ENCODE data around the gene BATF2. TPM values are rescaled to one million over a fixed set of nuclear protein-coding genes. Genes with fewer than 3 reads are reported as not detected.

Gene BATF2
- total RNA-seq, 1 experiment from 2014 or later, result 1.6 TPM

DNA sequence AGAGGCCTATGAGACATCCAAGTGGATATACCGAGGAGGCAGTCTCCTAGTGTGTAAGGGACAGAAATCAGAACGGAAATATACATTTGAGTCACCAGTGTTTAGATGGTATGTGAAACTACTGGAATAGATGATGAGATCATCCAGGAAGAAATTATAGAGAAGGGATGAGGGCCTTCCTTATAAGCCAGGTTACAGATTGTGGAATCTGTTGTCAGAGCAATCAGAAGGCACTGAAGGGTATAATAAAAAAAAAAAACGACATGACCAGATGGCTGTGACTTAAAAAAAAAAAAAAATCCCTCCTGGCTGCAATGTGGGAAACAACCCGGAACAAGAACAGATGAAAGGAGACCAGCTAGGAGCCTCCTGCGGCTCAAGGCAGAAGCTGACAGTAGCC lies 27.6 kb downstream of the BATF2 start:
- DNase-seq (ENCODE audit: low spot score), result no peak

DNA sequence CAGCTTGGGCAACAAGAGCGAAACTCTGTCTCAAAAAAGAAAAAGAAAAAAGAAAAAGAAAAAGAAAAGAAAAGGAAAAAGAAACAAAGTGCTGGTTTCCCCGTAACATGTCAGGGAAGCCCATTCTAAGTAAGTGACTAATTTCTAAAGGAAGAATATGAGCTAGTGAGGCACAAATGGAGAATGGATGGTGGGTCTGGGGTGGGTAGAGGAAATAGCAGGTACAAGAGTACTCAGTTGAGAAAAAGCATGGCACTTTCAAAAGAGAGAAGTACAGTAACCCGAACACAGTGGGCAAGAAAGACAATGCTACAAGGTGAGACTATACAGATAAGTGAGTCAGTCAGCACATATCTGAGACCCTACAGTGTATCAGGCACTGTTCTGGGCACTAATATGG lies 29.4 kb downstream of the BATF2 start:
- no peak for DNase-seq (ENCODE audit: low spot score)

DNA sequence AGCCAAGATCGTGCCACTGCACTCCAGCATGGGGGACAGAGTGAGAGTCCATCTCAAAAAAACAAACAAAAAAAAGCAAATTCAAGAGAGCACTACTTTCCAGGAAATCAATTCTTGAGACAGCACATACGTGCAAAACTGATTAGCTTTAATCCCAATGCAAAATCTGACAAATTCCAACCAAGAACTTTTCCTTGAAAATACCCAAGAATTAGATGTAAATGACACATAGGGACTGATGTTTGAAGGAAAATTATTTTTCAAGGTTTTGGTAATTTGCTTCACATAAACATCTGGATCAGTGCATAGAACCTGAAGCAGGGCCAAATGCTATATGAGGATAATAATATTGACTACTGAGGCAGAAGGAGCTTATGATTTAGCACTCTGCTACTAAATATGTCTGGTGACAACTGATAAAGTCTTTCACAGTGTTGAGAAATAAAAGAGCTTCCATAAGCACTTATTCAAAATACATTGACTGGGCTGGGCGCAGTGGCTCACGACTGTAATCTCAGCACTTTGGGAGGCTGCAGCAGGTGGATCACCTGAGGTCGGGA lies 33.6 kb downstream of the BATF2 start:
- no peak for DNase-seq (ENCODE audit: low spot score)

DNA sequence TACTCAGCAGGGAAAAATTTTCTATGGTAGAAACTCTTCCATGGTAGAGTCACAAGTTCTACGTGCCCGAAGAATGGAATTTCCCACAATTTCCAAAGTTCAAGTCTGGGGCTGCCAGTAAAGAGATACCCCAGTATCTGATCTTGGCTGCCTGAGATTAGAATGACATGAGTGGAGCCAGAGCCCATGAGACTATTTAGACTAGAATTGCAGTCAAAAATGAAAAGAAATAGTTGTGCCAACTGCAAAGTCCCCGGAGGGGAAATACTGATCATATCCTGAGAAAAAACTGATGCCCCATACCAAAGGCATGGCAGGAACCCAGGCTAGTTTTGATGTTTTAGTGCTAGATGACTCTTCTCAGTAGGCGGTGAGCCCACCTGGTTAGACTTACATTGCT lies 36.1 kb downstream of the BATF2 start:
- DNase-seq (ENCODE audit: low spot score), result no peak

DNA sequence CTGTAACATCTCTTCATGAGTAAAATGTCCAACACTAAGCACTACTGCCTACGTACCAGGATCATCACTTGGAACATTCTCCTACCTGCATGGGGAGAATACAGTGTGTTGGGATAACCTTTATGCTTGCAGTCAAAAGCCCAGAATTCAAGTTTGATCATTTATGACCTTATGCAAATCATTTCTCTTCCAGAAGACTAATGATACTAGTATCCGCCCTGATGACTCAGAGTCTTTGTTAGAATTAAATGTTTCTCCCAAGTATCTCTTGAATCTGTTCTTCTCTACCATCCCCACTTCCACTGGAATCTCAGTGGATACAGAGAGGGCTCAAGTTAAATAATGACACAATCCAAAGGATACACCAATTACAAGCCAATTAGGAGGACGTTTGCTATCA lies 37.3 kb downstream of the BATF2 start:
- DNase-seq (ENCODE audit: low spot score), result no peak

DNA sequence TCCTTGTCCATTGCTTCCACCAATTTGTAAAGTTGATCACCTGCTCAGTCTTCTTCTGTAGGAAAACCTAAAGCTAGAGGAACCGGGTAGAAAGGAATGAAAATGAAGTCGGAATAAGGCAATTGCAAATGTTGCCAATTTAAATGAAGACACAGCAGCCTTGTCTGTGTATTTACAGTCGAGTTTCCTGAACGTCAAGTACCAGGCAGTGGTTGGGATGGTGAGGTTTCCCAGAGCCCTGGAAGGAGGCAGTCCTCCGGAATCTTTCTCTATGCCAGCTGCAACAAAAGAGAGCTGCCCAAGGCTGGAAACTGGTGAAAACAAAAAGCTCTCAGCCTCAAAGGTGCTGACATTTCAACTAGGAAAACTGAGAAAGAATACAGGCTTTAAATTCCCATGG lies 42.6 kb downstream of the BATF2 start:
- no peak for DNase-seq (ENCODE audit: low spot score)

DNA sequence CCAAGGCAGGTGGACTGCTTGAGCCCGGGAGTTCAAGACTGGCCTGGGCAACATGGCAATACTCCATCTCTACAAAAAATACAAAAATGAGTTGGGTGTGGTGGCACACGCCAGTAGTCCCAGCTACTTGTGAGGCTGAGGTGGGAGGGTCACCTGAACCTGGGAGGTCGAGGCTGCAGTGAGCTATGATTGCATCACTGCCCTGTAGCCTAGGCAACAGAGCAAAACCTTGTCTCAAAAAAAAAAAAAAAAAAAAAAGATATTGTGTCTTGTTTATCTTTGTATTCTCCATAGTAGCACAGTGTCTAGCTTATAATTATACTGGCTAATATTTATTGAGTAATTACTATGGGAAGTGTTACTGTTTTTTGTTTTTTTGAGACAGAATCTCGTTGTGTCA lies 45.2 kb downstream of the BATF2 start:
- no peak for DNase-seq (ENCODE audit: low spot score)

DNA sequence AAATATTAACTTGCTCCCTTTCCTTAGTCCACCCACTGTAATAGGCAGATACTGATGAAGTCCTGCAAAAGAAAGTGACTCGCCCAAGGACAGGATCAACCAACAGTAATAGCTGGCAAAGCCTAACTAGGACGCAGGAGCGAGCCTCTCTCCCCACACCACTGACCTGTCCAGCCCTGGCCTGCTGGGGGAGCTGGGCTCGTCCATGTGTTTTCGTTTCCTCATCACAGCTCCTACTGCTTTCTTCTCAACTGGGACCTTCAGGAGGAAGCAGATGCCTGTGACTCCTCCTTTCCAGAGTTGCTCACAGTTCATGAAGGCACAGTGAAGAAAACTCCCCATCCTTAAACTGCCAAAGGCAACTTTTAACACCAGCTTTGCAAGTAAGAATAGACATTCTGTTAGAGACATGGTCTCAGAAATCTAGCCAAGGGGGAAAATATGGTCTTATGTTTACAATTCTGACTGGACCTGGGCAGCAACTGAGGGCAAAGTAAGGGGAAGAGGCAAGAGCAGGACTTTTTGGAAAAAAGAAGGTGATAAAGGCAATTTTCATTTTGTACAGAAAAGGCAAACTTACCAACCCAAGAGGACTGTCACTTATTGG lies 49.5 kb downstream of the BATF2 start:
- DNase-seq (ENCODE audit: low spot score), result peak; percentile 51

Small RNA genes lying within 50 kb of the gene (small RNA-seq; reads per million reads assigned to genes)
- gene MIR6879 (not detected), gene SNX15 (not detected)

Other genes with a start within 250 kb of the BATF2 start
- 0.16 and 0.23 TPM in 2 replicates for gene PYGM, start 237.0 kb downstream of the BATF2 start, total RNA-seq (2014; rRNA removed; shearing (Covaris generic))
- gene SF1, start 218.4 kb downstream of the BATF2 start, total RNA-seq (2014; rRNA removed; shearing (Covaris generic)), result 193 and 251 TPM in 2 replicates
- gene MAP4K2, start 193.8 kb downstream of the BATF2 start, total RNA-seq (2014; rRNA removed; shearing (Covaris generic)), result 44.4 and 57.0 TPM in 2 replicates
- 35.1 and 38.0 TPM in 2 replicates for gene MEN1, start 186.4 kb downstream of the BATF2 start, total RNA-seq (2014; rRNA removed; shearing (Covaris generic))
- 22.7 and 24.7 TPM in 2 replicates for gene CDC42BPG, start 152.3 kb downstream of the BATF2 start, total RNA-seq (2014; rRNA removed; shearing (Covaris generic))
- gene EHD1, start 118.3 kb downstream of the BATF2 start, total RNA-seq (2014; rRNA removed; shearing (Covaris generic)), result 118 and 123 TPM in 2 replicates
- gene ATG2A, start 79.8 kb downstream of the BATF2 start, total RNA-seq (2014; rRNA removed; shearing (Covaris generic)), result 47.1 and 50.5 TPM in 2 replicates
- 7.9 and 8.9 TPM in 2 replicates for gene PPP2R5B, start 72.3 kb downstream of the BATF2 start, total RNA-seq (2014; rRNA removed; shearing (Covaris generic))
- gene GPHA2, start 61.1 kb downstream of the BATF2 start, total RNA-seq (2014; rRNA removed; shearing (Covaris generic)), result not detected in 2 replicates
- not detected in 2 replicates for gene MAJIN, start 24.9 kb downstream of the BATF2 start, total RNA-seq (2014; rRNA removed; shearing (Covaris generic))
- 103 and 104 TPM in 2 replicates for gene ARL2, start 17.2 kb upstream of the BATF2 start, total RNA-seq (2014; rRNA removed; shearing (Covaris generic))
- 26.5 and 36.1 TPM in 2 replicates for gene SNX15, start 30.5 kb upstream of the BATF2 start, total RNA-seq (2014; rRNA removed; shearing (Covaris generic))
- gene SAC3D1, start 44.2 kb upstream of the BATF2 start, total RNA-seq (2014; rRNA removed; shearing (Covaris generic)), result 52.4 and 52.5 TPM in 2 replicates
- gene NAALADL1, start 61.6 kb upstream of the BATF2 start, total RNA-seq (2014; rRNA removed; shearing (Covaris generic)), result 0.08 and 1.9 TPM in 2 replicates
- 66.1 and 72.1 TPM in 2 replicates for gene CDCA5, start 87.1 kb upstream of the BATF2 start, total RNA-seq (2014; rRNA removed; shearing (Covaris generic))
- 124 and 128 TPM in 2 replicates for gene ZFPL1, start 87.3 kb upstream of the BATF2 start, total RNA-seq (2014; rRNA removed; shearing (Covaris generic))
- 549 and 628 TPM in 2 replicates for gene VPS51, start 99.2 kb upstream of the BATF2 start, total RNA-seq (2014; rRNA removed; shearing (Covaris generic))
- gene TM7SF2, start 114.9 kb upstream of the BATF2 start, total RNA-seq (2014; rRNA removed; shearing (Covaris generic)), result 84.4 and 113 TPM in 2 replicates
- gene ZNHIT2, start 120.7 kb upstream of the BATF2 start, total RNA-seq (2014; rRNA removed; shearing (Covaris generic)), result 104 and 115 TPM in 2 replicates
- gene FAU, start 125.2 kb upstream of the BATF2 start, total RNA-seq (2014; rRNA removed; shearing (Covaris generic)), result 835 and 863 TPM in 2 replicates
- gene MRPL49, start 125.3 kb upstream of the BATF2 start, total RNA-seq (2014; rRNA removed; shearing (Covaris generic)), result 153 and 200 TPM in 2 replicates
- 21.7 and 32.1 TPM in 2 replicates for gene SYVN1, start 137.5 kb upstream of the BATF2 start, total RNA-seq (2014; rRNA removed; shearing (Covaris generic))
- not detected in 2 replicates for gene SPDYC, start 173.3 kb upstream of the BATF2 start, total RNA-seq (2014; rRNA removed; shearing (Covaris generic))
- gene CAPN1, start 185.0 kb upstream of the BATF2 start, total RNA-seq (2014; rRNA removed; shearing (Covaris generic)), result 594 and 654 TPM in 2 replicates